Suprapubic skin (tissue), 3 donors: ENCODE measurements around the gene GH1.
"Not testable (repeated sequence)": the region's sequence is repeated elsewhere in the genome, so short reads cannot be mapped to it uniquely, and the experiment has no call there.

ENCODE experiments used
- EP300 ChIP-seq: sonication (generic); formaldehyde crosslinking; IDR thresholded peaks from one replicate; pipeline ENCODE4 v1.6.1; 2017; ENCODE audit warnings: antibody characterized with exemption
- POLR2A ChIP-seq, 2 donors: fragments of 450-650 bp; IDR thresholded peaks; one replicate each; pipeline ENCODE4 v1.6.1; 2017; ENCODE audit warnings: antibody characterized with exemption in 2 of 2, mild to moderate bottlenecking in 2 of 2, moderate library complexity in 2 of 2
- TF ChIP-seq, protein P1 (sequence below), 2 donors: fragments of 200-600 bp in 1 of 2; fragments of 450-650 bp in 1 of 2; sonication (generic) in 1 of 2; IDR thresholded peaks; one replicate each; pipeline ENCODE4 v1.5.1; 2016 to 2019; ENCODE audit warnings: antibody characterized with exemption in 2 of 2, mild to moderate bottlenecking in 1 of 2, moderate library complexity in 1 of 2

DNA sequence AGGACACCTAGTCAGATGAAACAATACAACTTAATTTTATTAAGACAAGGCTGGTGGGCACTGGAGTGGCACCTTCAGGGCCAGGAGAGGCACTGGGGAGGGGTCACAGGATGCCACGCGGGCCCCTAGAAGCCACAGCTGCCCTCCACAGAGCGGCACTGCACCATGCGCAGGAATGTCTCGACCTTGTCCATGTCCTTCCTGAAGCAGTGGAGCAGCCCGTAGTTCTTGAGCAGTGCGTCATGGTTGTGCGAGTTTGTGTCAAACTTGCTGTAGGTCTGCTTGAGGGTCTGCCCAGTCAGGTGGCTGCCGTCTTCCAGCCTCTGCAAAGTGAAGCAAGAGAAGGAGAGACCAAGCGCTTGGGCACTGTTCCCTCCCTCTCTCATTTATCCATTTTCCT is 9.1 kb downstream of the GH1 start:
- TF ChIP-seq, protein P1, sequence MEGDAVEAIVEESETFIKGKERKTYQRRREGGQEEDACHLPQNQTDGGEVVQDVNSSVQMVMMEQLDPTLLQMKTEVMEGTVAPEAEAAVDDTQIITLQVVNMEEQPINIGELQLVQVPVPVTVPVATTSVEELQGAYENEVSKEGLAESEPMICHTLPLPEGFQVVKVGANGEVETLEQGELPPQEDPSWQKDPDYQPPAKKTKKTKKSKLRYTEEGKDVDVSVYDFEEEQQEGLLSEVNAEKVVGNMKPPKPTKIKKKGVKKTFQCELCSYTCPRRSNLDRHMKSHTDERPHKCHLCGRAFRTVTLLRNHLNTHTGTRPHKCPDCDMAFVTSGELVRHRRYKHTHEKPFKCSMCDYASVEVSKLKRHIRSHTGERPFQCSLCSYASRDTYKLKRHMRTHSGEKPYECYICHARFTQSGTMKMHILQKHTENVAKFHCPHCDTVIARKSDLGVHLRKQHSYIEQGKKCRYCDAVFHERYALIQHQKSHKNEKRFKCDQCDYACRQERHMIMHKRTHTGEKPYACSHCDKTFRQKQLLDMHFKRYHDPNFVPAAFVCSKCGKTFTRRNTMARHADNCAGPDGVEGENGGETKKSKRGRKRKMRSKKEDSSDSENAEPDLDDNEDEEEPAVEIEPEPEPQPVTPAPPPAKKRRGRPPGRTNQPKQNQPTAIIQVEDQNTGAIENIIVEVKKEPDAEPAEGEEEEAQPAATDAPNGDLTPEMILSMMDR (IDR thresholded peaks at IDR 0.05), result not testable (repeated sequence)
- not testable (repeated sequence) for TF ChIP-seq POLR2A (IDR thresholded peaks at IDR 0.05); EP300
